Parathyroid adenoma (tissue), 2 donors: ENCODE data around the gene RALGDS.

Experiments
- H2AFZ ChIP-seq: fragments of 300-600 bp; sonication (generic); one replicate; pipeline ENCODE4 v1.7.0; 2017; ENCODE audit warnings: antibody characterized with exemption, mild to moderate bottlenecking
- H3K27ac ChIP-seq: fragments of 300-600 bp; sonication (generic); one replicate; pipeline ENCODE4 v1.7.0; 2017
- H3K27me3 ChIP-seq: fragments of 300-600 bp; sonication (generic); one replicate; pipeline ENCODE4 v1.7.0; 2017; ENCODE audit warnings: low read length; ENCODE audit not compliant: control insufficient read depth, insufficient read depth
- H3K36me3 ChIP-seq: fragments of 300-600 bp; sonication (generic); one replicate; pipeline ENCODE4 v1.7.0; 2017; ENCODE audit warnings: low read length; ENCODE audit not compliant: control insufficient read depth, insufficient read depth
- H3K4me1 ChIP-seq: fragments of 300-600 bp; sonication (generic); one replicate; pipeline ENCODE4 v1.7.0; 2017; ENCODE audit warnings: control low read depth
- H3K4me2 ChIP-seq: fragments of 300-600 bp; sonication (generic); one replicate; pipeline ENCODE4 v1.7.0; 2017; ENCODE audit warnings: low read length
- H3K4me3 ChIP-seq: fragments of 300-600 bp; sonication (generic); one replicate; pipeline ENCODE4 v1.7.0; 2017; ENCODE audit warnings: low read depth, low read length
- H3K79me2 ChIP-seq: fragments of 300-600 bp; sonication (generic); one replicate; pipeline ENCODE4 v1.7.0; 2017; ENCODE audit warnings: control low read depth
- H3K9ac ChIP-seq: fragments of 300-600 bp; sonication (generic); one replicate; pipeline ENCODE4 v1.7.0; 2017; ENCODE audit warnings: mild to moderate bottlenecking
- H3K9me3 ChIP-seq: fragments of 300-600 bp; sonication (generic); one replicate; pipeline ENCODE4 v1.7.0; 2017; ENCODE audit warnings: low read length; ENCODE audit not compliant: control insufficient read depth
- CTCF ChIP-seq: fragments of 300-600 bp; sonication (generic); IDR thresholded peaks from one replicate; pipeline ENCODE4 v1.7.0; 2017; ENCODE audit warnings: antibody characterized with exemption, mild to moderate bottlenecking
- donor health status: primary hyperparathyroidism.

Gene RALGDS

GRCh38 chr9:133106511-133107244, 14.4 kb downstream of the RALGDS start:
- no peak overlapping the region for H2AFZ ChIP-seq
- no peak overlapping the region for H3K27ac ChIP-seq
- H3K9ac ChIP-seq: no peak overlapping the region
- no peak overlapping the region for H3K4me3 ChIP-seq
- no peaks in the 10 kb centered on the region for H3K27me3 ChIP-seq
- no peak for TF ChIP-seq CTCF
- H3K4me2 ChIP-seq: no peak overlapping the region
- H3K79me2 ChIP-seq: no peaks in the 10 kb centered on the region
- H3K36me3 ChIP-seq: no peaks in the 10 kb centered on the region
- H3K4me1 ChIP-seq: no peaks in the 10 kb centered on the region
- no peaks in the 10 kb centered on the region for H3K9me3 ChIP-seq

GRCh38 chr9:133105461-133105770, 15.6 kb downstream of the RALGDS start:
- Histone ChIP-seq H3K4me3 (no peak overlapping the region), H2AFZ (no peak overlapping the region), H3K4me1 (no peaks in the 10 kb centered on the region), H3K27ac (no peak overlapping the region), H3K9ac (no peak overlapping the region), H3K9me3 (no peaks in the 10 kb centered on the region), H3K79me2 (no peaks in the 10 kb centered on the region), H3K36me3 (no peaks in the 10 kb centered on the region), H3K4me2 (no peak overlapping the region), H3K27me3 (no peaks in the 10 kb centered on the region)
- no peak for TF ChIP-seq CTCF

GRCh38 chr9:133104718-133105460, 16.2 kb downstream of the RALGDS start:
- Histone ChIP-seq H2AFZ (no peak overlapping the region), H3K9ac (no peak overlapping the region)

GRCh38 chr9:133103987-133104505, 17.0 kb downstream of the RALGDS start:
- no peaks in the 10 kb centered on the region for H3K4me1 ChIP-seq
- no peak overlapping the region for H2AFZ ChIP-seq
- TF ChIP-seq CTCF: no peak
- no peaks in the 10 kb centered on the region for H3K36me3 ChIP-seq
- H3K27me3 ChIP-seq: no peaks in the 10 kb centered on the region
- H3K79me2 ChIP-seq: no peaks in the 10 kb centered on the region
- H3K27ac ChIP-seq: no peak overlapping the region
- H3K9me3 ChIP-seq: no peaks in the 10 kb centered on the region
- H3K4me3 ChIP-seq: no peak overlapping the region
- H3K4me2 ChIP-seq: no peak overlapping the region
- H3K9ac ChIP-seq: no peak overlapping the region

More at GRCh38 chr9:133104718-133105460, 16.2 kb downstream of the RALGDS start:
- TF ChIP-seq CTCF: no peak
- Histone ChIP-seq H3K4me2 (no peak overlapping the region), H3K27me3 (no peaks in the 10 kb centered on the region), H3K4me3 (no peak overlapping the region), H3K4me1 (no peaks in the 10 kb centered on the region), H3K79me2 (no peaks in the 10 kb centered on the region), H3K9me3 (no peaks in the 10 kb centered on the region), H3K36me3 (no peaks in the 10 kb centered on the region), H3K27ac (no peak overlapping the region)
